ENCODE results near the gene LHX3.

LHX3 gene

GRCh38 chr9:136187683-136188586 is 17.0 kb downstream of the LHX3 start:
- H3K4me3 ChIP-seq (ENCODE audit: control insufficient read depth, low read depth, low read length) = no peak overlapping the region
- no peak for DNase-seq (ENCODE audit: low read depth)
- TF ChIP-seq CTCF (IDR thresholded peaks at IDR 0.05; ENCODE audit: control insufficient read depth, insufficient read depth, low read depth, low read length, missing control alignments) = no peak

DNA sequence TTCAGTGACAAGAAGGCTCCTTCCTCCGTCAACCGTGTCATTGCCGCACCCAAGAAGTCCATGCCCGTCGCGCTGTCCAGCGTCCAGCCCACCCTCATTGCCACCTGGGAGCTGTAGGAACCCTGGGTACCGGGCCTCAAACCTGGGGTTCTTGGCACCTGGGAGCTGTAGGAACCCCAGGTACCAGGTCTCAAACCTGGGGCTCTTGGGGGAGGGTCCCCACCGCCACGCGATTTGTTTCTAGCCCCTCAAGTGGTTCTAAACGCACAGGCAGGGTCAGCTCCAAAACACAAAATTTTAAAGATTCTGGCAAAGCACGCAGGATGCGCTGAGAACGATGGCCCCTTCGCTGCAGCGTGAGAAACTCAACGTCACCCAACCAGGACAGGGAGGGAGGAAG is 17.7 kb downstream of the LHX3 start:
- no peak for TF ChIP-seq CTCF (IDR thresholded peaks at IDR 0.05; ENCODE audit: control insufficient read depth, insufficient read depth, low read depth, low read length, missing control alignments)
- no peak overlapping the region for H3K4me3 ChIP-seq (ENCODE audit: control insufficient read depth, low read depth, low read length)
- no peak for DNase-seq (ENCODE audit: low read depth)

DNA sequence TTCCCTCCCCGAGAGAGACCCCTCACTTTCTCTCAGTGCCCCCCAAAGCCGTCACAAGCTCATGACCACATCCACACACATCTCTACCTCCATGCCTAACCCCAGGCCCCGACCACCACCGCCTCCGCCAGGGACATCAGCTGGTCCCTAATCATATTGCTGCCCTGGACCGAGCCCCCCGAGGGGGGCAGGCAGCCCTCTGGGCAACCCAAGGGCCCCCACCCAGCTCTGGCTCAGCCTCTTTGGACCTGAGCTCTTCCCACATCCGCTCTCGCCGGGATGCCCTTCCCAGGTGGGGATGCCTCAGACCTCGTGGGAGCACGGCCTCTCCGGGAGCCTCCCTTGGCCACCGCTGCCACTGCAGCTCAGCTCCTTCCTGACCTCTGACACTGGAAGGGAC is 18.5 kb downstream of the LHX3 start:
- no peak for DNase-seq (ENCODE audit: low read depth)
- H3K4me3 ChIP-seq (ENCODE audit: control insufficient read depth, low read depth, low read length) = no peak overlapping the region
- no peak for TF ChIP-seq CTCF (IDR thresholded peaks at IDR 0.05; ENCODE audit: control insufficient read depth, insufficient read depth, low read depth, low read length, missing control alignments)

DNA sequence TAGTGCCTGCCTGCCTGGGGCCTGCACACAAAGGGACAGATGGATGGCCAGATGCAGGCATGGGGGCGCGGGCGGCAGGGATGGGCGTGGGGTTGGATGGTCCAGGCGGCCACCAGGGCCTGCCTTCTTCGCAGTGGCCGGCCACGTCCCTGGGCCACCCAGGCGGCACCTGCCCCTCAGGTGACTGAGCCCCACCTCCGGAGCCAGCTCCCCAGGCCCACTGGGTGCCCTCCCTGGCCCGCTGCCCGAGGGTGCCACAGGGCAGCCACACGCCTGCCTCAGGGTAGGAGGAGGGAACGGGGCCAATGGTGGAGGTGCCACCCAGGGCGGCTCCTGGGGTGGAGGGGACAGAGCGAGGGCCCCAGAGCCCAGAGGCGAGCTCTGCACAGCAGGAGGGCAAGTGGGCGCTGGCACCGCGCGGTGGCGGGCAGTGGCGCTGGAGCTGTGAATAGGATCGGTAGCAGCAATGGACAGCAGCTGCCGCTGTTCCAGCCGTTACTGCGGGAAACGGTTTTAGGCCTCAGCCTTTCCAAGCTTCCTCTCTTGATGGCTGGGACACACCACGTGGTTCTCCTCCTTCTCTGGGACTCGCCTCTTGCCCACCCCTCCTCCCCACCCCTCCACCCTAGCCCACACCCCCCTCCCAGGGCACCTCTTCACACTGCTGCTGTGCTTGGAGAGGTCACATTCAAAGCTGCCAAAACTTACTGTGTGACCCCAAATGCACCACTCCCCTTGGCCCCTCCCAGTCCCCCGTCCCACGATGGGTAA is 19.1 kb downstream of the LHX3 start:
- TF ChIP-seq CTCF (IDR thresholded peaks at IDR 0.05; ENCODE audit: control insufficient read depth, insufficient read depth, low read depth, low read length, missing control alignments) = no peak
- no peak for DNase-seq (ENCODE audit: low read depth)
- no peak overlapping the region for H3K4me3 ChIP-seq (ENCODE audit: control insufficient read depth, low read depth, low read length)

- H3K4me3 ChIP-seq (ENCODE audit: control insufficient read depth, low read depth, low read length) = no peak overlapping the region
- no peak for DNase-seq (ENCODE audit: low read depth)
- no peak for TF ChIP-seq CTCF (IDR thresholded peaks at IDR 0.05; ENCODE audit: control insufficient read depth, insufficient read depth, low read depth, low read length, missing control alignments)
Observed at GRCh38 chr9:136185066-136185465, 19.9 kb downstream of the LHX3 start.

GRCh38 chr9:136182850-136183422 is 22.0 kb downstream of the LHX3 start:
- TF ChIP-seq CTCF (IDR thresholded peaks at IDR 0.05; ENCODE audit: control insufficient read depth, insufficient read depth, low read depth, low read length, missing control alignments) = no peak
- no peak for DNase-seq (ENCODE audit: low read depth)
- no peak overlapping the region for H3K4me3 ChIP-seq (ENCODE audit: control insufficient read depth, low read depth, low read length)

All from AG09309 (cell line).